Epithelial cell of prostate (primary cell): ENCODE measurements around the gene SLC25A33.
A peak's percentile ranks its signal among the peaks of the same experiment; 100 is the strongest.
"Not testable (repeated sequence)": the region's sequence is repeated elsewhere in the genome, so short reads cannot be mapped to it uniquely, and the experiment has no call there.

Source experiments
- DNase-seq: peaks from one replicate; pipeline ENCODE4 v3.0.0-alpha.2; 2011; ENCODE audit warnings: low read depth, low spot score
- H3K27ac ChIP-seq: fragments of 450-650 bp; 2 replicates; pipeline ENCODE4 v1.5.1; 2017; ENCODE audit warnings: mild to moderate bottlenecking

SLC25A33 gene

GRCh38 chr1:9538669-9539164 is 548 bp upstream of the SLC25A33 start:
- DNase-seq = no peak
- peak overlapping the region; percentile 64 for H3K27ac ChIP-seq

- H3K27ac ChIP-seq = peak overlapping the region; percentile 64
Observed at GRCh38 chr1:9539829-9540550, 725 bp downstream of the SLC25A33 start.

GRCh38 chr1:9542430-9542829 is 3.2 kb downstream of the SLC25A33 start:
- H3K27ac ChIP-seq = no peak overlapping the region
- DNase-seq = no peak

More at GRCh38 chr1:9539829-9540550, 725 bp downstream of the SLC25A33 start:
- no peak for DNase-seq

- no peak overlapping the region for H3K27ac ChIP-seq
- no peak for DNase-seq
Observed at GRCh38 chr1:9544926-9545325, 5.7 kb downstream of the SLC25A33 start.

- H3K27ac ChIP-seq = no peak overlapping the region
- no peak for DNase-seq
Observed at GRCh38 chr1:9549955-9550546, 10.8 kb downstream of the SLC25A33 start.

- no peak for DNase-seq
- no peak overlapping the region for H3K27ac ChIP-seq
Observed at GRCh38 chr1:9551984-9552383, 12.7 kb downstream of the SLC25A33 start.

- DNase-seq = no peak
- H3K27ac ChIP-seq = no peak overlapping the region
Observed at GRCh38 chr1:9553736-9554144, 14.5 kb downstream of the SLC25A33 start.

- no peak for DNase-seq
- no peak overlapping the region for H3K27ac ChIP-seq
Observed at GRCh38 chr1:9555942-9556341, 16.7 kb downstream of the SLC25A33 start.

- no peak overlapping the region for H3K27ac ChIP-seq
Observed at GRCh38 chr1:9557624-9558023, 18.4 kb downstream of the SLC25A33 start.

GRCh38 chr1:9558271-9558945 is 19.1 kb downstream of the SLC25A33 start:
- no peak overlapping the region for H3K27ac ChIP-seq
- no peak for DNase-seq

More at GRCh38 chr1:9557624-9558023, 18.4 kb downstream of the SLC25A33 start:
- no peak for DNase-seq

- DNase-seq = no peak
- H3K27ac ChIP-seq = no peak overlapping the region
Observed at GRCh38 chr1:9558946-9559545, 19.8 kb downstream of the SLC25A33 start.

- H3K27ac ChIP-seq = no peak overlapping the region
- DNase-seq = no peak
Observed at GRCh38 chr1:9559673-9560072, 20.4 kb downstream of the SLC25A33 start.

GRCh38 chr1:9560090-9560489 is 20.8 kb downstream of the SLC25A33 start:
- not testable (repeated sequence) for H3K27ac ChIP-seq, DNase-seq

GRCh38 chr1:9561429-9561828 is 22.2 kb downstream of the SLC25A33 start:
- peak; percentile 80 for DNase-seq
- no peak overlapping the region for H3K27ac ChIP-seq

- H3K27ac ChIP-seq = no peak overlapping the region
- no peak for DNase-seq
Observed at GRCh38 chr1:9569267-9569666, 30.0 kb downstream of the SLC25A33 start.

- H3K27ac ChIP-seq, DNase-seq: not testable (repeated sequence)
Observed at GRCh38 chr1:9570886-9571529, 31.7 kb downstream of the SLC25A33 start.

- no peak for DNase-seq
- H3K27ac ChIP-seq = no peak overlapping the region
Observed at GRCh38 chr1:9573723-9574122, 34.5 kb downstream of the SLC25A33 start.

GRCh38 chr1:9575486-9575885 is 36.2 kb downstream of the SLC25A33 start:
- no peak overlapping the region for H3K27ac ChIP-seq
- DNase-seq = no peak

GRCh38 chr1:9576903-9577302 is 37.6 kb downstream of the SLC25A33 start:
- no peak overlapping the region for H3K27ac ChIP-seq
- DNase-seq = no peak

- H3K27ac ChIP-seq = no peak overlapping the region
Observed at GRCh38 chr1:9577423-9577822, 38.2 kb downstream of the SLC25A33 start.

More at GRCh38 chr1:9577423-9577822, 38.2 kb downstream of the SLC25A33 start:
- DNase-seq = no peak
